OCI-LY3 (cell line): Measurements from ENCODE around the gene LINGO3.

Experiments
- EZH2phosphoT487 ChIP-seq: fragments of 200-600 bp; shearing (Covaris generic); IDR thresholded peaks from 2 replicates; pipeline ENCODE4 v1.6.1; 2018; ENCODE audit warnings: antibody characterized with exemption, mixed run types, low read depth
- TF ChIP-seq, protein P1 (sequence below): fragments of 200-600, 300-600 bp; sonication (generic); IDR thresholded peaks from 2 replicates; pipeline ENCODE4 v1.5.1; 2014; ENCODE audit warnings: antibody characterized with exemption, low read length, low read depth

DNA sequence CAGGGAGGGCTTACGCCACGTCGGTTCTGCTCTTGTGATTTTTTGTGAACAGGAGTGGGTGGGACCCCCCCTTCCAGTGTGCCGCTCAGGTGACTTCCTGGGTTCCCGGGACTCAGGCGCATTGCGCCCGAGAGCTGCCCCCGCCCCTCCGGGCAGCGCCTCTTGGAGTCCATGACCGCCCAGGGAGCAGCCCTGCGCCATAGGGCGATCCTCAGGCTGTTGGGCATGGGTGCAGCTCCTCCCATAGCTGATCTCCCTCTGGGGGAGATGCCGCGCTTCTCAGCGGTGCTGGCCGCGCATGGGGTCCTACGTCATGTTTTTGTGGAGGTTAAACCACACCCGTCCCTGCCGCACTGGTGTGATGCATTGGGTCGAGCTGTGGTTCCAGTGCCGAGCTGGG lies 44.2 kb upstream of the LINGO3 start:
- TF ChIP-seq, protein P1, sequence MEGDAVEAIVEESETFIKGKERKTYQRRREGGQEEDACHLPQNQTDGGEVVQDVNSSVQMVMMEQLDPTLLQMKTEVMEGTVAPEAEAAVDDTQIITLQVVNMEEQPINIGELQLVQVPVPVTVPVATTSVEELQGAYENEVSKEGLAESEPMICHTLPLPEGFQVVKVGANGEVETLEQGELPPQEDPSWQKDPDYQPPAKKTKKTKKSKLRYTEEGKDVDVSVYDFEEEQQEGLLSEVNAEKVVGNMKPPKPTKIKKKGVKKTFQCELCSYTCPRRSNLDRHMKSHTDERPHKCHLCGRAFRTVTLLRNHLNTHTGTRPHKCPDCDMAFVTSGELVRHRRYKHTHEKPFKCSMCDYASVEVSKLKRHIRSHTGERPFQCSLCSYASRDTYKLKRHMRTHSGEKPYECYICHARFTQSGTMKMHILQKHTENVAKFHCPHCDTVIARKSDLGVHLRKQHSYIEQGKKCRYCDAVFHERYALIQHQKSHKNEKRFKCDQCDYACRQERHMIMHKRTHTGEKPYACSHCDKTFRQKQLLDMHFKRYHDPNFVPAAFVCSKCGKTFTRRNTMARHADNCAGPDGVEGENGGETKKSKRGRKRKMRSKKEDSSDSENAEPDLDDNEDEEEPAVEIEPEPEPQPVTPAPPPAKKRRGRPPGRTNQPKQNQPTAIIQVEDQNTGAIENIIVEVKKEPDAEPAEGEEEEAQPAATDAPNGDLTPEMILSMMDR: no peak
- TF ChIP-seq EZH2phosphoT487: no peak
